HepG2 (cell line): ENCODE data around the gene ARMC8. TPM values are rescaled to one million over a fixed set of nuclear protein-coding genes. Genes with fewer than 3 reads are reported as not detected.

Experiments used
- ATAC-seq: fragments of 200-7000 bp; cut with Tn5 transposase; 3 replicates; pipeline ENCODE4 v1.9.1; 2020; ENCODE audit warnings: mild to moderate bottlenecking, moderate library complexity
- BruUV-seq: library from RNA; stranded (reverse); fragments of 400-500 nt; replicated peaks from 2 replicates; lab custom pipeline; 2021; lab: Mats Ljungman, UMichigan
- CTCF ChIA-PET: fragments of 300-600 bp; formaldehyde crosslinking; extraction: SDS; loops from one replicate; lab custom pipeline; 2021; ENCODE audit warnings: low total read pairs, inconsistent platforms, low intra/inter-chr PET ratio; lab: Yijun Ruan, JAX
- POLR2A ChIA-PET: fragments of 350-600 bp; sonication (Branson Sonifier 250); formaldehyde crosslinking; loops from one replicate; lab custom pipeline; 2020; ENCODE audit warnings: antibody characterized with exemption, inconsistent platforms; lab: Yijun Ruan, JAX
- DNase-seq: peaks from one replicate; pipeline ENCODE4 v3.0.0-alpha.2; 2015; ENCODE audit warnings: low spot score
- FAIRE-seq: peaks from 3 replicates; lab custom pipeline; 2011; peaks lifted over from hg19 to GRCh38; lab: Jason Lieb, UNC
- H2AFZ ChIP-seq: one replicate; pipeline ENCODE4 v1.6.1; 2011; ENCODE audit warnings: low read length, inconsistent platforms
- H3K27ac ChIP-seq: fragments of 300-600 bp; 3 replicates; pipeline ENCODE4 v1.8.0; 2011; ENCODE audit warnings: mixed run types, mild to moderate bottlenecking, mixed read lengths, low read length, inconsistent platforms; ENCODE audit not compliant: insufficient read depth; ENCODE audit errors: extremely low read length
- H3K27me3 ChIP-seq, 2 experiments: fragments of 200-600 bp in 1 of 2; 2 replicates in 1 of 2; 3 replicates in 1 of 2; pipeline versions ENCODE4 v1.6.0 to v1.8.0; 2011; ENCODE audit warnings: low read length in 2 of 2, mild to moderate bottlenecking in 2 of 2, moderate library complexity in 2 of 2, inconsistent platforms in 1 of 2; ENCODE audit not compliant: insufficient read depth in 2 of 2, control insufficient read depth in 1 of 2
- H3K36me3 ChIP-seq, 2 experiments: fragments of 200-600 bp in 1 of 2; replicated peaks in 1 of 2; 2 replicates in 1 of 2; 3 replicates in 1 of 2; pipeline versions ENCODE4 v1.5.1 to v1.8.0; 2011; ENCODE audit warnings: low read length in 2 of 2, inconsistent platforms in 1 of 2; ENCODE audit not compliant: insufficient read depth in 2 of 2, control insufficient read depth in 1 of 2
- H3K4me1 ChIP-seq: 2 replicates; pipeline ENCODE4 v1.5.1; 2012; ENCODE audit warnings: low read length, inconsistent platforms; ENCODE audit not compliant: insufficient read depth
- H3K4me2 ChIP-seq: 2 replicates; pipeline ENCODE4 v1.6.0; 2011; ENCODE audit warnings: low read depth, low read length, inconsistent platforms
- H3K4me3 ChIP-seq, 3 experiments: fragments of 200-600 bp in 1 of 3; sonication (generic), shearing (Covaris generic) in 1 of 3; replicated peaks in 1 of 3; 2 replicates each; pipeline ENCODE4 v1.5.1; 2011 to 2016; ENCODE audit warnings: low read length in 3 of 3, inconsistent platforms in 2 of 3, low read depth in 2 of 3, mild to moderate bottlenecking in 2 of 3, control low read depth in 1 of 3, mixed read lengths in 1 of 3; ENCODE audit not compliant: insufficient read depth in 1 of 3
- H3K79me2 ChIP-seq: one replicate; pipeline ENCODE4 v1.6.1; 2011; ENCODE audit warnings: low read length, inconsistent platforms; ENCODE audit not compliant: insufficient read depth
- H3K9ac ChIP-seq: 2 replicates; pipeline ENCODE4 v1.6.0; 2011; ENCODE audit warnings: mild to moderate bottlenecking, low read depth, low read length, inconsistent platforms; ENCODE audit not compliant: insufficient read depth
- H3K9me3 ChIP-seq: 2 replicates; pipeline ENCODE4 v1.5.1; 2012; ENCODE audit warnings: mild to moderate bottlenecking, low read length
- H4K20me1 ChIP-seq: 2 replicates; pipeline ENCODE4 v1.6.0; 2011; ENCODE audit warnings: inconsistent platforms, mild to moderate bottlenecking, low read length, moderate library complexity; ENCODE audit not compliant: insufficient read depth
- PHB2 ChIP-seq: fragments of 450-650 bp; IDR thresholded peaks from 2 replicates; pipeline ENCODE4 v1.6.1; 2018; ENCODE audit not compliant: partially characterized antibody
- POLR2AphosphoS2 ChIP-seq: IDR thresholded peaks from 2 replicates; pipeline ENCODE4 v1.6.1; 2011; ENCODE audit warnings: low read depth, low read length, improper control_type of control experiment
- SMARCC2 ChIP-seq: fragments of 450-650 bp; IDR thresholded peaks from 2 replicates; pipeline ENCODE4 v1.6.1; 2017; ENCODE audit warnings: antibody characterized with exemption, mild to moderate bottlenecking
- YEATS4 ChIP-seq: sonication (generic); formaldehyde crosslinking; IDR thresholded peaks from 2 replicates; pipeline ENCODE4 v1.4.0; 2020; ENCODE audit warnings: missing genetic modification reagents, borderline replicate concordance
- ZNF274 ChIP-seq: sonication (generic); formaldehyde crosslinking; IDR thresholded peaks from 2 replicates; pipeline ENCODE4 v1.5.1; 2020; ENCODE audit warnings: mild to moderate bottlenecking, missing genetic modification reagents
- WGBS: methylation state at CpG from one replicate; pipeline ENCODE4 v1.1.6; 2017; ENCODE audit warnings: low lambda C conversion rate; 5-methylcytosine and 5-hydroxymethylcytosine counted together
- in situ Hi-C: cut with HindIII; loops from 2 replicates; pipeline ENCODE4 v1.10.0; 2017; ENCODE audit warnings: low pct_unique_long_range_greater_than_20kb; ENCODE audit not compliant: extremely low pct_ligation_motif_present
- intact Hi-C: fragments of 100-400 bp; cut with micrococcal nuclease; formaldehyde crosslinking; loops from one replicate; pipeline ENCODE4 v1.10.0; 2022; ENCODE audit not compliant: unreplicated experiment
- polyA plus RNA-seq, 8 experiments: library from polyadenylated mRNA; depleted of rRNA in 3 of 8; stranded (reverse) in 7 of 8; unstranded in 1 of 8; fragments of >200 nt; fragmentation: Illumina TruSeq in 4 of 8; extraction: Trizol in 4 of 8; gene quantifications; 2 replicates each; pipeline versions ENCODE4 v1.2.1 to v1.2.3, GENCODE V29; 2011 to 2016; ENCODE audit warnings: low read depth in 4 of 8, missing spikeins in 1 of 8, mixed read lengths in 1 of 8; ENCODE audit not compliant: insufficient read depth in 1 of 8
- total RNA-seq, 5 experiments: library from RNA; depleted of rRNA; stranded (reverse); fragments of >200 nt; fragmentation: Illumina TruSeq; extraction: Trizol; gene quantifications; 2 replicates each; pipeline ENCODE4 v1.2.3, GENCODE V29; 2016; ENCODE audit warnings: low read depth in 1 of 5
- TF ChIP-seq, protein P1 (sequence below): sonication (generic); formaldehyde crosslinking; IDR thresholded peaks from 2 replicates; pipeline ENCODE4 v1.5.0; 2020; ENCODE audit warnings: mild to moderate bottlenecking, missing genetic modification reagents, borderline replicate concordance
- TF ChIP-seq, protein P2 (sequence below): sonication (generic); formaldehyde crosslinking; IDR thresholded peaks from 2 replicates; pipeline ENCODE4 v1.4.0; 2020; ENCODE audit warnings: missing genetic modification reagents, borderline replicate concordance
- TF ChIP-seq, protein P3 (sequence below): sonication (generic); formaldehyde crosslinking; IDR thresholded peaks from 2 replicates; pipeline ENCODE4 v1.5.0; 2020; ENCODE audit warnings: missing genetic modification reagents
- TF ChIP-seq, protein P4 (sequence below): sonication (generic); formaldehyde crosslinking; conservative IDR thresholded peaks from 2 replicates; pipeline ENCODE4 v1.4.0; 2020; ENCODE audit warnings: missing genetic modification reagents

Gene ARMC8
- total and polyA plus RNA-seq, 2 of the 13 experiments (the other 11 are each of a cell fraction or from before 2014, with no cell fraction given): 38.9 to 55.3 TPM

DNA sequence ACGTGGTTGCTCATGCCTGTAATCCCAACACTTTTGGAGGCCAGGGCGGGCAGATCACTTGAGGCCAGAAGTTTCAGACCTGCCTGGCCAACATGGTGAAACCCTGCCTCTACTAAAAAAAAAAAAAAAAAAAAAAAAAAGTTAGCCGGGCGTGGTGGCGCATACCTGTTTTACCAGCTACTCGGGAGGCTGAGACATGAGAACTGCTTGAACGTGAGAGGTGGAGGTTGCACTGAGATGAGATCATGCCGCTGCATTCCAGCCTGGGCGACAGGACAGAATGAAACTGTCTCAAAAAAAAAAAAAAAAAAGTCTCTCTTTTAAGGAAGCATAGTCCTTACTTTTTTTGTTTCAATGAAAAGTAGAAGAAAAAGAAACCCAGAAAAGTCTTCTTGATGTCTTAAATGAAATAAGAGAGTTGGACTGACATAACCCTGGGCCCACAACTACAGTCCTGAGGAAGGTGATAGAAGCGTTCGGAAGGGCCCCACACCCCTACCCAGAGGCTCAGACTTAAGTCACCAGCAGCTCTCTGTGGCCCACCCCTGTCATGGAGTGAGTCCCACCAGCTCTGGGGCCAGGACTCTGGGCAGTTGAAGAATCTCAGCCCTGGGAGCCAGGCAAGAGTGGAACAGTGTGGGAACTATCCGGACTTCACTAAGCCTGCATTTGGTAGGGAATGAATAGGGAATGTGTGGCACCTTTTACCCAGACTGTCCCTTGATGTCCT lies 139.9 kb downstream of the ARMC8 start (continued):
- TF ChIP-seq, protein P1, sequence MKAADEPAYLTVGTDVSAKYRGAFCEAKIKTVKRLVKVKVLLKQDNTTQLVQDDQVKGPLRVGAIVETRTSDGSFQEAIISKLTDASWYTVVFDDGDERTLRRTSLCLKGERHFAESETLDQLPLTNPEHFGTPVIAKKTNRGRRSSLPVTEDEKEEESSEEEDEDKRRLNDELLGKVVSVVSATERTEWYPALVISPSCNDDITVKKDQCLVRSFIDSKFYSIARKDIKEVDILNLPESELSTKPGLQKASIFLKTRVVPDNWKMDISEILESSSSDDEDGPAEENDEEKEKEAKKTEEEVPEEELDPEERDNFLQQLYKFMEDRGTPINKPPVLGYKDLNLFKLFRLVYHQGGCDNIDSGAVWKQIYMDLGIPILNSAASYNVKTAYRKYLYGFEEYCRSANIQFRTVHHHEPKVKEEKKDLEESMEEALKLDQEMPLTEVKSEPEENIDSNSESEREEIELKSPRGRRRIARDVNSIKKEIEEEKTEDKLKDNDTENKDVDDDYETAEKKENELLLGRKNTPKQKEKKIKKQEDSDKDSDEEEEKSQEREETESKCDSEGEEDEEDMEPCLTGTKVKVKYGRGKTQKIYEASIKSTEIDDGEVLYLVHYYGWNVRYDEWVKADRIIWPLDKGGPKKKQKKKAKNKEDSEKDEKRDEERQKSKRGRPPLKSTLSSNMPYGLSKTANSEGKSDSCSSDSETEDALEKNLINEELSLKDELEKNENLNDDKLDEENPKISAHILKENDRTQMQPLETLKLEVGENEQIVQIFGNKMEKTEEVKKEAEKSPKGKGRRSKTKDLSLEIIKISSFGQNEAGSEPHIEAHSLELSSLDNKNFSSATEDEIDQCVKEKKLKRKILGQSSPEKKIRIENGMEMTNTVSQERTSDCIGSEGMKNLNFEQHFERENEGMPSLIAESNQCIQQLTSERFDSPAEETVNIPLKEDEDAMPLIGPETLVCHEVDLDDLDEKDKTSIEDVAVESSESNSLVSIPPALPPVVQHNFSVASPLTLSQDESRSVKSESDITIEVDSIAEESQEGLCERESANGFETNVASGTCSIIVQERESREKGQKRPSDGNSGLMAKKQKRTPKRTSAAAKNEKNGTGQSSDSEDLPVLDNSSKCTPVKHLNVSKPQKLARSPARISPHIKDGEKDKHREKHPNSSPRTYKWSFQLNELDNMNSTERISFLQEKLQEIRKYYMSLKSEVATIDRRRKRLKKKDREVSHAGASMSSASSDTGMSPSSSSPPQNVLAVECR: no peak
- TF ChIP-seq YEATS4 (CRISPR knock-in tag): no peak
- TF ChIP-seq, protein P2, sequence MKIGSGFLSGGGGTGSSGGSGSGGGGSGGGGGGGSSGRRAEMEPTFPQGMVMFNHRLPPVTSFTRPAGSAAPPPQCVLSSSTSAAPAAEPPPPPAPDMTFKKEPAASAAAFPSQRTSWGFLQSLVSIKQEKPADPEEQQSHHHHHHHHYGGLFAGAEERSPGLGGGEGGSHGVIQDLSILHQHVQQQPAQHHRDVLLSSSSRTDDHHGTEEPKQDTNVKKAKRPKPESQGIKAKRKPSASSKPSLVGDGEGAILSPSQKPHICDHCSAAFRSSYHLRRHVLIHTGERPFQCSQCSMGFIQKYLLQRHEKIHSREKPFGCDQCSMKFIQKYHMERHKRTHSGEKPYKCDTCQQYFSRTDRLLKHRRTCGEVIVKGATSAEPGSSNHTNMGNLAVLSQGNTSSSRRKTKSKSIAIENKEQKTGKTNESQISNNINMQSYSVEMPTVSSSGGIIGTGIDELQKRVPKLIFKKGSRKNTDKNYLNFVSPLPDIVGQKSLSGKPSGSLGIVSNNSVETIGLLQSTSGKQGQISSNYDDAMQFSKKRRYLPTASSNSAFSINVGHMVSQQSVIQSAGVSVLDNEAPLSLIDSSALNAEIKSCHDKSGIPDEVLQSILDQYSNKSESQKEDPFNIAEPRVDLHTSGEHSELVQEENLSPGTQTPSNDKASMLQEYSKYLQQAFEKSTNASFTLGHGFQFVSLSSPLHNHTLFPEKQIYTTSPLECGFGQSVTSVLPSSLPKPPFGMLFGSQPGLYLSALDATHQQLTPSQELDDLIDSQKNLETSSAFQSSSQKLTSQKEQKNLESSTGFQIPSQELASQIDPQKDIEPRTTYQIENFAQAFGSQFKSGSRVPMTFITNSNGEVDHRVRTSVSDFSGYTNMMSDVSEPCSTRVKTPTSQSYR (CRISPR knock-in tag): no peak

DNA sequence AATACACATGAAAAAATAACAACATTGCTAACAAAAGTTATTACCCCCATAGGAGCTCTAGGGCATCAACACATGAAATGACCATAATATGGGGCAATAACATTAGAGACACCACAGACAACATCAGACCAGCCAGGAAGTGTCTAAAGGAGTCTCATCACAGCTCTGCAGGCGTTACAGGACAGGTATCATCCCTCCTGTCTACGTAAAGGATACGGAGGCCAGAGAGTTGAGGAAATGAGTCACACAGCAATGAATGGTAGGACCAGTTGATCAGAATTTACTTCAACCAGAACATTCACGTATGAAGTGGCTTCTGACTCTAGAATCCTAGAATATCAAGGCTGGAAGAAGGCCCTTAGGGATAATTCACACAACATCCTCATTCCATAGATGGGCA lies 140.7 kb downstream of the ARMC8 start:
- Histone ChIP-seq H3K4me3 (no peak overlapping the region), H3K4me2 (no peak overlapping the region)
- POLR2A ChIA-PET: no interaction called here
- ATAC-seq: no peak
- no peak for TF ChIP-seq PHB2
- no peak for TF ChIP-seq POLR2AphosphoS2
- TF ChIP-seq, protein P3, sequence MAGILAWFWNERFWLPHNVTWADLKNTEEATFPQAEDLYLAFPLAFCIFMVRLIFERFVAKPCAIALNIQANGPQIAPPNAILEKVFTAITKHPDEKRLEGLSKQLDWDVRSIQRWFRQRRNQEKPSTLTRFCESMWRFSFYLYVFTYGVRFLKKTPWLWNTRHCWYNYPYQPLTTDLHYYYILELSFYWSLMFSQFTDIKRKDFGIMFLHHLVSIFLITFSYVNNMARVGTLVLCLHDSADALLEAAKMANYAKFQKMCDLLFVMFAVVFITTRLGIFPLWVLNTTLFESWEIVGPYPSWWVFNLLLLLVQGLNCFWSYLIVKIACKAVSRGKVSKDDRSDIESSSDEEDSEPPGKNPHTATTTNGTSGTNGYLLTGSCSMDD: no peak
- no peak for TF ChIP-seq ZNF274 (CRISPR knock-in tag)
- TF ChIP-seq, protein P4, sequence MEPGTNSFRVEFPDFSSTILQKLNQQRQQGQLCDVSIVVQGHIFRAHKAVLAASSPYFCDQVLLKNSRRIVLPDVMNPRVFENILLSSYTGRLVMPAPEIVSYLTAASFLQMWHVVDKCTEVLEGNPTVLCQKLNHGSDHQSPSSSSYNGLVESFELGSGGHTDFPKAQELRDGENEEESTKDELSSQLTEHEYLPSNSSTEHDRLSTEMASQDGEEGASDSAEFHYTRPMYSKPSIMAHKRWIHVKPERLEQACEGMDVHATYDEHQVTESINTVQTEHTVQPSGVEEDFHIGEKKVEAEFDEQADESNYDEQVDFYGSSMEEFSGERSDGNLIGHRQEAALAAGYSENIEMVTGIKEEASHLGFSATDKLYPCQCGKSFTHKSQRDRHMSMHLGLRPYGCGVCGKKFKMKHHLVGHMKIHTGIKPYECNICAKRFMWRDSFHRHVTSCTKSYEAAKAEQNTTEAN: no peak
- TF ChIP-seq SMARCC2: no peak
- TF ChIP-seq, all 625 proteins: peak for 0
- BruUV-seq: no TSS peak
- 0 out of 5 replicates have a peak, but pooled peaks cover 1 to 4% of the 10 kb centered on the region in 2 experiments for H3K27me3 ChIP-seq
- 59% methylated on average over 4 of the region's 4 CpGs for WGBS
- peaks cover 14% of the 10 kb centered on the region for H3K4me1 ChIP-seq
- DNase-seq (no peak), FAIRE-seq (no peak)
- H3K9me3 ChIP-seq: no peaks in the 10 kb centered on the region
- in situ Hi-C loops (loop anchor here (10.0 kb wide), 1 partner anchor 143 kb away; the partner anchor contains the start of gene ARMC8), intact Hi-C loops (loop anchor here (5.0 kb wide), 1 partner anchor 61 kb away; no protein-coding TSS in a partner anchor)
- no peaks in the 10 kb centered on the region for H4K20me1 ChIP-seq
- no peak overlapping the region for H3K27ac ChIP-seq
- no peaks in the 10 kb centered on the region for H3K36me3 ChIP-seq
- CTCF ChIA-PET: no interaction called here
- H3K79me2 ChIP-seq: no peaks in the 10 kb centered on the region
- H2AFZ ChIP-seq: no peak overlapping the region
- H3K9ac ChIP-seq: no peak overlapping the region
